SK-N-MC (cell line): ENCODE results near the gene UBE2Q1.

Experiments used
- DNase-seq: peaks from one replicate; pipeline ENCODE4 v3.0.0-alpha.2; 2011; ENCODE audit warnings: low read depth, low spot score
- H3K27ac ChIP-seq: fragments of 200-600 bp; sonication (generic); 2 replicates; pipeline ENCODE4 v1.5.1; 2016; ENCODE audit warnings: mixed run types
- H3K36me3 ChIP-seq: fragments of 200-600 bp; sonication (generic); 2 replicates; pipeline ENCODE4 v1.6.1; 2017; ENCODE audit warnings: antibody characterized with exemption, low read length, mixed read lengths; ENCODE audit not compliant: insufficient read depth
- H3K4me3 ChIP-seq: fragments of 200-600 bp; sonication (generic); 2 replicates; pipeline ENCODE4 v1.5.1; 2016
- H3K9ac ChIP-seq: fragments of 200-600 bp; sonication (generic); 2 replicates; pipeline ENCODE4 v1.8.0; 2017; ENCODE audit warnings: mixed run types, mixed read lengths; ENCODE audit not compliant: insufficient read length
- H3K9me3 ChIP-seq: fragments of 200-600 bp; sonication (generic); 2 replicates; pipeline ENCODE4 v1.6.1; 2017; ENCODE audit warnings: low read depth, mild to moderate bottlenecking, antibody characterized with exemption, low read length, moderate library complexity, mixed read lengths
- EZH2 ChIP-seq: fragments of 200-600 bp; sonication (generic); IDR thresholded peaks from one replicate; pipeline ENCODE4 v1.6.1; 2017; ENCODE audit warnings: antibody characterized with exemption
- FOXP2 ChIP-seq: optimal IDR thresholded peaks from 2 replicates; pipeline ENCODE3; 2011; ENCODE audit warnings: mild to moderate bottlenecking, moderate library complexity; ENCODE audit not compliant: insufficient read depth; ENCODE audit errors: extremely low read length, control extremely low read depth
- POLR2AphosphoS5 ChIP-seq: IDR thresholded peaks from 2 replicates; pipeline ENCODE4 v1.6.1; 2012; ENCODE audit warnings: mild to moderate bottlenecking, low read depth, low read length, borderline replicate concordance

Gene UBE2Q1

DNA sequence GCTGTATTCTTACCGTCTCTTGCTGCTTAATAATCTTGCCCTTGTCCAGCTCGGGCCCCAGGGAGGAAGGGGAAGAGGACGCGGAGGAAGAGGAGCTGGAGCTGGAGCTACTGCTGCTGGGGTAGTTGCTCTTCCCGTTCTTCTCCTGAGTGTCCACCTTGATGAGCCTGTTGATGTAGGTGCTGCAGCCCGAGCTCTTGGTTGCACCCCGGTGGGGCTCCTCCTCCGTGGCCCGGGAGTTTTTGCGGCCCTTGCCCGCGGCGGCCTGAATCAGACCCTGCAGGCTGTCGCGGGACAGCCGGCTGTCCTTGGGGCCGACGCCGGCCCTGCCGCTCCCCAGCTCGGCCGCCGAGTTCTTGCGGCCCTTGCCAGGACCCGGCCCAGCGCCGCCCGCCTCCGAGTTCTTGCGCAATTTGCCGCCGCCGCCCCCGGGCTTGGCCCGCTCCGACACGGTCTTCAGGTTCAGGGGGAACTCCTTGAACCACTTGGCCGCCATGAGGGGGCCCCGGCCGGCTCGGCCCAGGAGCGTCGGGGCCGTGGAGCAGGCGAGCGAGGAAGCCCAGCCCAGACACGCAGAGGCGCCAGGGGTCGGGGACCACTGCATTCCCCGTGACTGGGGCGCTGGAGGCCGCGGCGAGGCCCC lies 56.9 kb downstream of the UBE2Q1 start:
- no peak for DNase-seq
- Histone ChIP-seq H3K36me3 (no peaks in the 10 kb centered on the region), H3K27ac (no peak overlapping the region), H3K9ac (no peak overlapping the region), H3K4me3 (no peak overlapping the region), H3K9me3 (no peaks in the 10 kb centered on the region)
- TF ChIP-seq EZH2 (no peak), FOXP2 (no peak), POLR2AphosphoS5 (no peak)

GRCh38 chr1:154500533-154500932 lies 57.9 kb downstream of the UBE2Q1 start:
- TF ChIP-seq FOXP2 (no peak), POLR2AphosphoS5 (no peak), EZH2 (no peak)
- H3K9me3 ChIP-seq, result no peaks in the 10 kb centered on the region
- H3K27ac ChIP-seq, result no peak overlapping the region
- no peak for DNase-seq
- H3K9ac ChIP-seq, result no peak overlapping the region
- H3K4me3 ChIP-seq, result no peak overlapping the region
- no peaks in the 10 kb centered on the region for H3K36me3 ChIP-seq

- H3K9ac ChIP-seq, result no peak overlapping the region
- H3K36me3 ChIP-seq, result no peaks in the 10 kb centered on the region
- no peak for DNase-seq
Measured at GRCh38 chr1:154499446-154499845, 59.0 kb downstream of the UBE2Q1 start.

More at GRCh38 chr1:154499446-154499845, 59.0 kb downstream of the UBE2Q1 start:
- H3K9me3 ChIP-seq, result no peaks in the 10 kb centered on the region
- TF ChIP-seq POLR2AphosphoS5, result no peak
- TF ChIP-seq EZH2, result no peak
- H3K4me3 ChIP-seq, result no peak overlapping the region
- H3K27ac ChIP-seq, result no peak overlapping the region
